Neural cell (in vitro differentiated cells): Measurements from ENCODE around the gene GIMD1.

ENCODE experiments used
- EP300 ChIP-seq: fragments of 450-650 bp; conservative IDR thresholded peaks from 2 replicates; pipeline ENCODE4 v1.6.1; 2014; ENCODE audit warnings: antibody characterized with exemption, mild to moderate bottlenecking, moderate library complexity; ENCODE audit not compliant: poor library complexity, severe bottlenecking
- EZH2 ChIP-seq: fragments of 200-600, 300-800 bp; shearing (Covaris generic), sonication (generic); IDR thresholded peaks from 2 replicates; pipeline ENCODE4 v1.6.1; 2014; ENCODE audit warnings: antibody characterized with exemption, low read length, borderline replicate concordance, mild to moderate bottlenecking; ENCODE audit not compliant: insufficient read depth, poor library complexity, severe bottlenecking
- MXI1 ChIP-seq: fragments of 450-650 bp; conservative IDR thresholded peaks from 2 replicates; pipeline ENCODE4 v1.6.1; 2014; ENCODE audit warnings: antibody characterized with exemption, mild to moderate bottlenecking; ENCODE audit not compliant: poor library complexity, severe bottlenecking
- POLR2AphosphoS5 ChIP-seq: IDR thresholded peaks from 2 replicates; pipeline ENCODE4 v1.6.1; 2012
- RAD21 ChIP-seq: fragments of 450-650 bp; conservative IDR thresholded peaks from 2 replicates; pipeline ENCODE4 v1.6.1; 2014; ENCODE audit warnings: antibody characterized with exemption, mild to moderate bottlenecking, moderate library complexity
- SMC3 ChIP-seq: fragments of 450-650 bp; conservative IDR thresholded peaks from 2 replicates; pipeline ENCODE4 v1.6.1; 2014; ENCODE audit warnings: antibody characterized with exemption, mild to moderate bottlenecking, moderate library complexity; ENCODE audit not compliant: poor library complexity
- TAF1 ChIP-seq: IDR thresholded peaks from 2 replicates; pipeline ENCODE4 v1.6.1; 2012; ENCODE audit warnings: low read depth
- TF ChIP-seq, protein P1 (sequence below): fragments of 450-650 bp; IDR thresholded peaks from 2 replicates; pipeline ENCODE4 v1.5.1; 2014; ENCODE audit warnings: antibody characterized with exemption, mild to moderate bottlenecking, moderate library complexity; ENCODE audit not compliant: poor library complexity, severe bottlenecking
- TF ChIP-seq, protein P2 (sequence below): IDR thresholded peaks from 2 replicates; pipeline ENCODE4 v1.6.1; 2012; ENCODE audit warnings: borderline replicate concordance

- TF ChIP-seq, protein P1, sequence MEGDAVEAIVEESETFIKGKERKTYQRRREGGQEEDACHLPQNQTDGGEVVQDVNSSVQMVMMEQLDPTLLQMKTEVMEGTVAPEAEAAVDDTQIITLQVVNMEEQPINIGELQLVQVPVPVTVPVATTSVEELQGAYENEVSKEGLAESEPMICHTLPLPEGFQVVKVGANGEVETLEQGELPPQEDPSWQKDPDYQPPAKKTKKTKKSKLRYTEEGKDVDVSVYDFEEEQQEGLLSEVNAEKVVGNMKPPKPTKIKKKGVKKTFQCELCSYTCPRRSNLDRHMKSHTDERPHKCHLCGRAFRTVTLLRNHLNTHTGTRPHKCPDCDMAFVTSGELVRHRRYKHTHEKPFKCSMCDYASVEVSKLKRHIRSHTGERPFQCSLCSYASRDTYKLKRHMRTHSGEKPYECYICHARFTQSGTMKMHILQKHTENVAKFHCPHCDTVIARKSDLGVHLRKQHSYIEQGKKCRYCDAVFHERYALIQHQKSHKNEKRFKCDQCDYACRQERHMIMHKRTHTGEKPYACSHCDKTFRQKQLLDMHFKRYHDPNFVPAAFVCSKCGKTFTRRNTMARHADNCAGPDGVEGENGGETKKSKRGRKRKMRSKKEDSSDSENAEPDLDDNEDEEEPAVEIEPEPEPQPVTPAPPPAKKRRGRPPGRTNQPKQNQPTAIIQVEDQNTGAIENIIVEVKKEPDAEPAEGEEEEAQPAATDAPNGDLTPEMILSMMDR, result no peak
- TF ChIP-seq POLR2AphosphoS5 (no peak), TAF1 (no peak), EP300 (no peak), EZH2 (no peak), MXI1 (no peak), SMC3 (no peak), RAD21 (no peak)
- TF ChIP-seq, protein P2, sequence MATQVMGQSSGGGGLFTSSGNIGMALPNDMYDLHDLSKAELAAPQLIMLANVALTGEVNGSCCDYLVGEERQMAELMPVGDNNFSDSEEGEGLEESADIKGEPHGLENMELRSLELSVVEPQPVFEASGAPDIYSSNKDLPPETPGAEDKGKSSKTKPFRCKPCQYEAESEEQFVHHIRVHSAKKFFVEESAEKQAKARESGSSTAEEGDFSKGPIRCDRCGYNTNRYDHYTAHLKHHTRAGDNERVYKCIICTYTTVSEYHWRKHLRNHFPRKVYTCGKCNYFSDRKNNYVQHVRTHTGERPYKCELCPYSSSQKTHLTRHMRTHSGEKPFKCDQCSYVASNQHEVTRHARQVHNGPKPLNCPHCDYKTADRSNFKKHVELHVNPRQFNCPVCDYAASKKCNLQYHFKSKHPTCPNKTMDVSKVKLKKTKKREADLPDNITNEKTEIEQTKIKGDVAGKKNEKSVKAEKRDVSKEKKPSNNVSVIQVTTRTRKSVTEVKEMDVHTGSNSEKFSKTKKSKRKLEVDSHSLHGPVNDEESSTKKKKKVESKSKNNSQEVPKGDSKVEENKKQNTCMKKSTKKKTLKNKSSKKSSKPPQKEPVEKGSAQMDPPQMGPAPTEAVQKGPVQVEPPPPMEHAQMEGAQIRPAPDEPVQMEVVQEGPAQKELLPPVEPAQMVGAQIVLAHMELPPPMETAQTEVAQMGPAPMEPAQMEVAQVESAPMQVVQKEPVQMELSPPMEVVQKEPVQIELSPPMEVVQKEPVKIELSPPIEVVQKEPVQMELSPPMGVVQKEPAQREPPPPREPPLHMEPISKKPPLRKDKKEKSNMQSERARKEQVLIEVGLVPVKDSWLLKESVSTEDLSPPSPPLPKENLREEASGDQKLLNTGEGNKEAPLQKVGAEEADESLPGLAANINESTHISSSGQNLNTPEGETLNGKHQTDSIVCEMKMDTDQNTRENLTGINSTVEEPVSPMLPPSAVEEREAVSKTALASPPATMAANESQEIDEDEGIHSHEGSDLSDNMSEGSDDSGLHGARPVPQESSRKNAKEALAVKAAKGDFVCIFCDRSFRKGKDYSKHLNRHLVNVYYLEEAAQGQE, result no peak
Measured at GRCh38 chr4:106353786-106354185, 14.8 kb downstream of the GIMD1 start.
